Dendritic cell treated with granulocyte-macrophage colony-stimulating factor and Interleukin-4, amounts not matched to agents 40 ng/mL and 50 ng/mL, for 4 days (primary cell): ENCODE data around the gene ALG14.

ENCODE experiments used
- H3K27ac Mint-ChIP-seq: one replicate; pipeline ENCODE4 v1.8.0; 2022; ENCODE audit warnings: mild to moderate bottlenecking, mixed read lengths
- H3K27me3 Mint-ChIP-seq: one replicate; pipeline ENCODE4 v1.8.0; 2022; ENCODE audit warnings: mild to moderate bottlenecking, mixed read lengths
- H3K36me3 Mint-ChIP-seq: one replicate; pipeline ENCODE4 v1.8.0; 2022; ENCODE audit warnings: low read depth, mixed read lengths
- H3K4me1 Mint-ChIP-seq: one replicate; pipeline ENCODE4 v1.8.0; 2022; ENCODE audit warnings: low read depth, mixed read lengths
- H3K4me3 Mint-ChIP-seq: one replicate; pipeline ENCODE4 v1.8.0; 2022; ENCODE audit warnings: mild to moderate bottlenecking, moderate library complexity, mixed read lengths
- H3K9me3 Mint-ChIP-seq: one replicate; pipeline ENCODE4 v1.8.0; 2022; ENCODE audit warnings: mixed read lengths
- intact Hi-C: fragments of 100-400 bp; cut with micrococcal nuclease; formaldehyde crosslinking; loops from one replicate; pipeline ENCODE4 v1.15.0; 2022

Gene ALG14

GRCh38 chr1:94986783-94987182, 86.0 kb downstream of the ALG14 start:
- Mint-ChIP-seq H3K27ac (no peak overlapping the region), H3K9me3 (no peaks in the 10 kb centered on the region), H3K27me3 (no peaks in the 10 kb centered on the region), H3K4me3 (no peak overlapping the region), H3K4me1 (no peaks in the 10 kb centered on the region), H3K36me3 (no peaks in the 10 kb centered on the region)
- intact Hi-C loops, result no loop called here

- Mint-ChIP-seq H3K27me3 (no peaks in the 10 kb centered on the region), H3K36me3 (no peaks in the 10 kb centered on the region), H3K4me1 (no peaks in the 10 kb centered on the region), H3K4me3 (no peak overlapping the region), H3K9me3 (no peaks in the 10 kb centered on the region), H3K27ac (no peak overlapping the region)
- intact Hi-C loops, result no loop called here
These were observed 89.5 kb downstream of the ALG14 start for GRCh38 chr1:94983171-94983739.

- no peaks in the 10 kb centered on the region for H3K36me3 Mint-ChIP-seq
- H3K4me1 Mint-ChIP-seq, result no peaks in the 10 kb centered on the region
- intact Hi-C loops, result no loop called here
- H3K4me3 Mint-ChIP-seq, result no peak overlapping the region
- no peak overlapping the region for H3K27ac Mint-ChIP-seq
- H3K9me3 Mint-ChIP-seq, result no peaks in the 10 kb centered on the region
- no peaks in the 10 kb centered on the region for H3K27me3 Mint-ChIP-seq
These were observed 90.4 kb downstream of the ALG14 start for GRCh38 chr1:94982398-94982797.

- no peaks in the 10 kb centered on the region for H3K27me3 Mint-ChIP-seq
- H3K4me3 Mint-ChIP-seq, result no peak overlapping the region
- H3K36me3 Mint-ChIP-seq, result no peaks in the 10 kb centered on the region
- H3K27ac Mint-ChIP-seq, result no peak overlapping the region
- intact Hi-C loops, result no loop called here
- H3K4me1 Mint-ChIP-seq, result no peaks in the 10 kb centered on the region
- no peaks in the 10 kb centered on the region for H3K9me3 Mint-ChIP-seq
These were observed 91.2 kb downstream of the ALG14 start for GRCh38 chr1:94981575-94981973.

GRCh38 chr1:94980582-94981574, 91.9 kb downstream of the ALG14 start:
- no peaks in the 10 kb centered on the region for H3K27me3 Mint-ChIP-seq
- no peaks in the 10 kb centered on the region for H3K9me3 Mint-ChIP-seq
- H3K36me3 Mint-ChIP-seq, result no peaks in the 10 kb centered on the region
- H3K27ac Mint-ChIP-seq, result no peak overlapping the region
- no peak overlapping the region for H3K4me3 Mint-ChIP-seq
- intact Hi-C loops, result no loop called here
- H3K4me1 Mint-ChIP-seq, result no peaks in the 10 kb centered on the region

GRCh38 chr1:94979656-94980581, 92.8 kb downstream of the ALG14 start:
- H3K27me3 Mint-ChIP-seq, result no peaks in the 10 kb centered on the region
- intact Hi-C loops, result no loop called here
- H3K4me1 Mint-ChIP-seq, result no peaks in the 10 kb centered on the region
- H3K9me3 Mint-ChIP-seq, result no peaks in the 10 kb centered on the region
- no peak overlapping the region for H3K27ac Mint-ChIP-seq
- H3K4me3 Mint-ChIP-seq, result no peak overlapping the region
- no peaks in the 10 kb centered on the region for H3K36me3 Mint-ChIP-seq

GRCh38 chr1:94979131-94979530, 93.6 kb downstream of the ALG14 start:
- intact Hi-C loops, result no loop called here
- Mint-ChIP-seq H3K4me3 (no peak overlapping the region), H3K36me3 (no peaks in the 10 kb centered on the region), H3K9me3 (no peaks in the 10 kb centered on the region), H3K27ac (no peak overlapping the region), H3K27me3 (no peaks in the 10 kb centered on the region), H3K4me1 (no peaks in the 10 kb centered on the region)

- H3K27me3 Mint-ChIP-seq, result no peaks in the 10 kb centered on the region
- intact Hi-C loops, result no loop called here
- H3K9me3 Mint-ChIP-seq, result no peaks in the 10 kb centered on the region
- H3K4me3 Mint-ChIP-seq, result no peak overlapping the region
- H3K4me1 Mint-ChIP-seq, result no peaks in the 10 kb centered on the region
- H3K27ac Mint-ChIP-seq, result no peak overlapping the region
- H3K36me3 Mint-ChIP-seq, result no peaks in the 10 kb centered on the region
These were observed 94.3 kb downstream of the ALG14 start for GRCh38 chr1:94978401-94978800.

GRCh38 chr1:94976971-94977548, 95.7 kb downstream of the ALG14 start:
- Mint-ChIP-seq H3K4me3 (no peak overlapping the region), H3K36me3 (no peaks in the 10 kb centered on the region), H3K9me3 (no peaks in the 10 kb centered on the region), H3K27me3 (no peaks in the 10 kb centered on the region), H3K27ac (no peak overlapping the region), H3K4me1 (no peaks in the 10 kb centered on the region)
- intact Hi-C loops, result no loop called here

- no peaks in the 10 kb centered on the region for H3K27me3 Mint-ChIP-seq
- intact Hi-C loops, result no loop called here
- no peaks in the 10 kb centered on the region for H3K36me3 Mint-ChIP-seq
- H3K4me1 Mint-ChIP-seq, result no peaks in the 10 kb centered on the region
- H3K27ac Mint-ChIP-seq, result no peak overlapping the region
- H3K9me3 Mint-ChIP-seq, result no peaks in the 10 kb centered on the region
- H3K4me3 Mint-ChIP-seq, result no peak overlapping the region
These were observed 97.9 kb downstream of the ALG14 start for GRCh38 chr1:94974824-94975223.

GRCh38 chr1:94974241-94974640, 98.5 kb downstream of the ALG14 start:
- intact Hi-C loops, result no loop called here
- Mint-ChIP-seq H3K4me3 (no peak overlapping the region), H3K36me3 (no peaks in the 10 kb centered on the region), H3K27ac (no peak overlapping the region), H3K4me1 (no peaks in the 10 kb centered on the region), H3K27me3 (no peaks in the 10 kb centered on the region), H3K9me3 (no peaks in the 10 kb centered on the region)

- Mint-ChIP-seq H3K4me3 (no peak overlapping the region), H3K27ac (no peak overlapping the region), H3K36me3 (no peaks in the 10 kb centered on the region), H3K4me1 (no peaks in the 10 kb centered on the region), H3K9me3 (no peaks in the 10 kb centered on the region), H3K27me3 (no peaks in the 10 kb centered on the region)
- intact Hi-C loops, result no loop called here
These were observed 99.3 kb downstream of the ALG14 start for GRCh38 chr1:94973309-94973922.

GRCh38 chr1:94971491-94971924, 101.2 kb downstream of the ALG14 start:
- H3K36me3 Mint-ChIP-seq, result no peaks in the 10 kb centered on the region
- intact Hi-C loops, result no loop called here
- no peak overlapping the region for H3K27ac Mint-ChIP-seq
- no peak overlapping the region for H3K4me3 Mint-ChIP-seq
- no peaks in the 10 kb centered on the region for H3K27me3 Mint-ChIP-seq
- H3K9me3 Mint-ChIP-seq, result no peaks in the 10 kb centered on the region
- H3K4me1 Mint-ChIP-seq, result no peaks in the 10 kb centered on the region
